Measurements from ENCODE around the gene MYL2. TPM values are rescaled to one million over a fixed set of nuclear protein-coding genes. Genes with fewer than 3 reads are reported as not detected.

MYL2 gene, protein sequence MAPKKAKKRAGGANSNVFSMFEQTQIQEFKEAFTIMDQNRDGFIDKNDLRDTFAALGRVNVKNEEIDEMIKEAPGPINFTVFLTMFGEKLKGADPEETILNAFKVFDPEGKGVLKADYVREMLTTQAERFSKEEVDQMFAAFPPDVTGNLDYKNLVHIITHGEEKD
- total RNA-seq = not detected

DNA sequence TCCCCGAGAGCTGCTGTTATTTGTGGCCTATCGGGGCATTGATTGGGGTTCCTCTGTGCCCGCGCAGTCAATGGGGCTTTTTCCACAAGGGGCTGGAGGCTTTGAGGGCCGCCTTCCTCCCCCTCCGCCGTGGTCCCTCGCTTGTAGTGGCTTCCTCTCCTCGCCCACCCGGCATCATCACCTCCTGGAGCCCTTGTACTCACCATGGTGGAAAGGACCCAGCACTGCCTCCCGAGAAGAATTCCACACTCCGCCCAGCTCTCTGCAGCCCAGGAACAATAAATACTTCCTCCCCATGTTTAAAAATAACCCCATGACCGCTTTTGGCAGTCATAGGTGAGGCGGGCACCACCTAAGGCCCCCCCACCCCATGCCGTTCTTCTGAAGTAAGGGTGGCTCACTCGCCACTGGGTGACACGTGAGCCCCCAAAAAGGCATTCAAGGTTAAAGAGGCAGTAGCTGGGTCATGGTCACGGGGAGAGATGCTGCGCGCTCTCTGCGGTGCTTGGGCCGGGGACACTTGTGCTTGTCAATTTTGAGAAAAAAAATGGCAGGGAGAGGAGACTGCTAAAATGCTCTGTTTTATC, at the start of gene MYL2:
TSS of gene MYL2 (minus strand) at position 256 of the 587 bp plus-strand sequence. CDS start at position 206, 50 bp downstream.
- 64 to 70% methylated on average over 22 of the region's 22 CpGs for WGBS, 2 donors
- DNase-seq (ENCODE audit: low spot score in 2 of 2) = no peak
- intact Hi-C loops (cut with DNase I; ENCODE audit: low total_unique reads) = loop anchor here (10.0 kb wide), 1 partner anchor 374 kb away; no protein-coding TSS in a partner anchor
- TF ChIP-seq, protein P1, sequence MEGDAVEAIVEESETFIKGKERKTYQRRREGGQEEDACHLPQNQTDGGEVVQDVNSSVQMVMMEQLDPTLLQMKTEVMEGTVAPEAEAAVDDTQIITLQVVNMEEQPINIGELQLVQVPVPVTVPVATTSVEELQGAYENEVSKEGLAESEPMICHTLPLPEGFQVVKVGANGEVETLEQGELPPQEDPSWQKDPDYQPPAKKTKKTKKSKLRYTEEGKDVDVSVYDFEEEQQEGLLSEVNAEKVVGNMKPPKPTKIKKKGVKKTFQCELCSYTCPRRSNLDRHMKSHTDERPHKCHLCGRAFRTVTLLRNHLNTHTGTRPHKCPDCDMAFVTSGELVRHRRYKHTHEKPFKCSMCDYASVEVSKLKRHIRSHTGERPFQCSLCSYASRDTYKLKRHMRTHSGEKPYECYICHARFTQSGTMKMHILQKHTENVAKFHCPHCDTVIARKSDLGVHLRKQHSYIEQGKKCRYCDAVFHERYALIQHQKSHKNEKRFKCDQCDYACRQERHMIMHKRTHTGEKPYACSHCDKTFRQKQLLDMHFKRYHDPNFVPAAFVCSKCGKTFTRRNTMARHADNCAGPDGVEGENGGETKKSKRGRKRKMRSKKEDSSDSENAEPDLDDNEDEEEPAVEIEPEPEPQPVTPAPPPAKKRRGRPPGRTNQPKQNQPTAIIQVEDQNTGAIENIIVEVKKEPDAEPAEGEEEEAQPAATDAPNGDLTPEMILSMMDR (IDR thresholded peaks at IDR 0.05) = no peak
- no peak for TF ChIP-seq POLR2A (IDR thresholded peaks at IDR 0.05)
- H3K4me3 ChIP-seq (ENCODE audit: low read depth, poor library complexity, severe bottlenecking) = no peak within 1 kb of the TSS

DNA sequence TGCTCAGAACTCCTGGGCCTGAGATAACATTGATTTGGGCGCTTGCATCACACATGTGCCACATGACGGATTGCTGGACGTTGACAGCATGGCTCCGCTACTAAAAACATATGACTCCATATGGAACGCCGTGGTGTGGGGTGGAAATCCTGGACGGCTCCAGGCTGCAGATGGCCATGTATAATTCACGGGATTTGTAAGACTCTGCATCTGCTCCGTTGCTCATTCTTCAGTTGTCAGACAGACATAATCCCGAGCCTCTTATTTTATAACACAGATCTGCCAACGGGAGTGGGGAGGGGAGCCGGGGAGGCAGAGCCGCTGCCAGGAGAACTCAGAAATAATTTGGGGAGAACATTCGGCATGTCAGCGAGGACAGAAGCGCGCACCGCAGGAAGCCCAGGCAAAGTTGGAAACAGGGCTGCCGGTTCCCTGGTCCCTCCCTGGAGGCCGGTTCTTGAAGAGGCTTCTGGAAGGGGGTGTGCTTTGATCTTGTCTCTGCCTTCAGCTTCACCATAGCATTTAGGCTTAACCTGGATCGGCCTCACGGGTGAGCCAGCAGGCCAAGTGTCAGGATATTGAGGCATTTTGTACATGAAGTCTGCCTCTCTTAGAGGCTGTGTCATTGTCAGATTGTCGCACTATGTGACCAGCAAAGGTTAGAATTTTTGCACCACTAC, 45.8 kb upstream of the MYL2 start:
- WGBS, 2 donors = 61 to 68% methylated on average over 23 of the region's 23 CpGs

DNA sequence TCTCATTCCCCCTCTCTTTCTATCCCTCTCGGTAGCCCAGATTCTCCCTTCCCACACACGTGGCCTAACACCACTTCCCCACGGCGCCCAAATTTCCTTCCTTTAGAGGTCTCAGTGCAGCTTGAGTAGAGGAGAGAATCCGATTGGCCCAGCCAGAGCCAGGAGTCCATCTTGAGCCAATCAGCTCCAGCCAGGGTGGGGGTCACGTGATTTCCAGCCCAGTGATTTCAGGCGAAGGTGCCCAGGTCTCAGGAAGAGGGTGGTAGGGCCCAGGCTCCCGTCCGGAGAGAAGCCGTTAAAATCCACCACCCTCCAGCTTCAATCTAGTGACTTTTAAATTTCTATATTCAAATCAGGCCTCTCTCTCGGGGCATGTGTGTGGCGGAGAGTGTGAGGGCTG, 45.2 kb upstream of the MYL2 start:
- intact Hi-C loops (cut with DNase I; ENCODE audit: low total_unique reads) = no loop called here
- 70 to 71% methylated on average over 12 of the region's 12 CpGs for WGBS, 2 donors
- no peak overlapping the region for H3K4me3 ChIP-seq (ENCODE audit: low read depth, poor library complexity, severe bottlenecking)
- no peak for TF ChIP-seq POLR2A (IDR thresholded peaks at IDR 0.05)
- TF ChIP-seq, protein P1 (IDR thresholded peaks at IDR 0.05) = no peak
- no peak for DNase-seq (ENCODE audit: low spot score in 2 of 2)

More for the DNA sequence above, 45.8 kb upstream of the MYL2 start:
- no peak for DNase-seq (ENCODE audit: low spot score in 2 of 2)
- TF ChIP-seq, protein P1 (IDR thresholded peaks at IDR 0.05) = no peak
- no peak for TF ChIP-seq POLR2A (IDR thresholded peaks at IDR 0.05)
- intact Hi-C loops (cut with DNase I; ENCODE audit: low total_unique reads) = no loop called here
- H3K4me3 ChIP-seq (ENCODE audit: low read depth, poor library complexity, severe bottlenecking) = no peak overlapping the region

DNA sequence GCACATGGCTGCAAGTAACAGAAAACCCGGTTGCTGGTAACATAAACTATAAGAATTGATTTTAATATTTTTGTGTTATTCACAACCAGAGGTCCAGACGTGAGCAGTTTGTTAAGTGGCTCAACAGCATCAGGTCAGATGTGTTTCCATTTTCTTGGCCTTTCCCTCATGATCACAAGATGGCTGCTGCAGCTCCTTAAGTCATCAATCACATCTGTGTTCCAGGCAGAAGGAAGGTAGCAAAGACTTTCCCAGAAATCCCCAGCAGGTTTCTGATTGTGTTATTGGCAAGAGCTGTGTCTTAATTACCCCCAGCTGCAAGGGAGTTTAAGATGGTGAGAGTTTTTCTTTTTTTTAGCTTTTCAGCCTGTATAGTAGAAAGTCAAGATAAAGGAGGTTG, 40.4 kb upstream of the MYL2 start:
- TF ChIP-seq POLR2A (IDR thresholded peaks at IDR 0.05) = no peak
- TF ChIP-seq, protein P1 (IDR thresholded peaks at IDR 0.05) = no peak
- DNase-seq (ENCODE audit: low spot score in 2 of 2) = no peak
- intact Hi-C loops (cut with DNase I; ENCODE audit: low total_unique reads) = no loop called here
- H3K4me3 ChIP-seq (ENCODE audit: low read depth, poor library complexity, severe bottlenecking) = no peak overlapping the region
- 87 to 91% methylated on average over 2 of the region's 2 CpGs for WGBS, 2 donors

DNA sequence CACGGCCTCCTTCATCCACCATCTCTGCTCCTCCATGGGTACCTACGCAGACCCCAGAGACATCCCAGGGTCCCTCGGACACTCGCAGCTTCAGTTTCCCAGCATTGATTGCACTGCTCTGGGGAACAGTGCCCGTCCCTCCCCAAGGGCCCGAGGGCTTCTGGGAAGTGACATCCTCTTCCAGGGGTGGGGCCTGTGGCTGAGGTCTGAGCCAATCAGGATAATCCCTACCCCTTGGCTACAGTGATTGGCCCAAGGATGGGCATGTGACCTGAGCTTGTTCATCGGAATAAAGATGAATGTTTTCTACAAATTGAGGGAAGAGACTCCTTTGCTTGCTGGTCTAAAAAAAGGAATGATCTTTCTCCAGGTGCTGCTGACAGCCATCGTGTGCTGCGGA, 37.3 kb upstream of the MYL2 start:
- DNase-seq (ENCODE audit: low spot score in 2 of 2) = no peak
- H3K4me3 ChIP-seq (ENCODE audit: low read depth, poor library complexity, severe bottlenecking) = no peak overlapping the region
- WGBS, 2 donors = 82 to 90% methylated on average over 9 of the region's 9 CpGs
- intact Hi-C loops (cut with DNase I; ENCODE audit: low total_unique reads) = no loop called here
- TF ChIP-seq, protein P1 (IDR thresholded peaks at IDR 0.05) = no peak
- TF ChIP-seq POLR2A (IDR thresholded peaks at IDR 0.05) = no peak

Data from lower leg skin (tissue), 4 donors.